ENCODE data around the gene VPS13A.
"Not testable (repeated sequence)": the region's sequence is repeated elsewhere in the genome, so short reads cannot be mapped to it uniquely, and the experiment has no call there.

VPS13A gene

GRCh38 chr9:77429928-77430327 is 252.6 kb downstream of the VPS13A start:
- no peak overlapping the region for H3K9ac ChIP-seq (ENCODE audit: low read depth, low read length)
- peaks cover 8% of the 10 kb centered on the region; the same call in 1 of the 2 replicates for H3K4me1 ChIP-seq (ENCODE audit: insufficient read depth, low read length)
- H3K9me3 ChIP-seq (ENCODE audit: control insufficient read depth, insufficient read depth, low read length), result no peaks in the 10 kb centered on the region
- no peaks in the 10 kb centered on the region; the same call in 1 of the 2 replicates for H3K36me3 ChIP-seq (ENCODE audit: insufficient read depth, low read length)

- Histone ChIP-seq H3K9ac (ENCODE audit: low read depth, low read length) (no peak overlapping the region), H3K36me3 (ENCODE audit: insufficient read depth, low read length) (no peaks in the 10 kb centered on the region; the same call in 1 of the 2 replicates), H3K4me1 (ENCODE audit: insufficient read depth, low read length) (peaks cover 8% of the 10 kb centered on the region; the same call in 1 of the 2 replicates), H3K9me3 (ENCODE audit: control insufficient read depth, insufficient read depth, low read length) (no peaks in the 10 kb centered on the region)
These were observed 254.7 kb downstream of the VPS13A start for GRCh38 chr9:77432053-77432452.

GRCh38 chr9:77433675-77434445 is 256.5 kb downstream of the VPS13A start:
- Histone ChIP-seq H3K9me3 (ENCODE audit: control insufficient read depth, insufficient read depth, low read length) (no peaks in the 10 kb centered on the region), H3K36me3 (ENCODE audit: insufficient read depth, low read length) (no peaks in the 10 kb centered on the region; the same call in 1 of the 2 replicates), H3K9ac (ENCODE audit: low read depth, low read length) (no peak overlapping the region), H3K4me1 (ENCODE audit: insufficient read depth, low read length) (peaks cover 8% of the 10 kb centered on the region; the same call in 1 of the 2 replicates)

- no peaks in the 10 kb centered on the region; the same call in 1 of the 2 replicates for H3K36me3 ChIP-seq (ENCODE audit: insufficient read depth, low read length)
- peaks cover 11% of the 10 kb centered on the region; the same call in 1 of the 2 replicates for H3K4me1 ChIP-seq (ENCODE audit: insufficient read depth, low read length)
- H3K9me3 ChIP-seq (ENCODE audit: control insufficient read depth, insufficient read depth, low read length), result no peaks in the 10 kb centered on the region
- H3K9ac ChIP-seq (ENCODE audit: low read depth, low read length), result no peak overlapping the region
These were observed 257.9 kb downstream of the VPS13A start for GRCh38 chr9:77435277-77435676.

GRCh38 chr9:77435688-77436087 is 258.4 kb downstream of the VPS13A start:
- no peak overlapping the region for H3K9ac ChIP-seq (ENCODE audit: low read depth, low read length)
- H3K4me1 ChIP-seq (ENCODE audit: insufficient read depth, low read length), result peaks cover 11% of the 10 kb centered on the region; the same call in 1 of the 2 replicates
- no peaks in the 10 kb centered on the region; the same call in 1 of the 2 replicates for H3K36me3 ChIP-seq (ENCODE audit: insufficient read depth, low read length)
- no peaks in the 10 kb centered on the region for H3K9me3 ChIP-seq (ENCODE audit: control insufficient read depth, insufficient read depth, low read length)

- Histone ChIP-seq H3K9me3 (ENCODE audit: control insufficient read depth, insufficient read depth, low read length) (no peaks in the 10 kb centered on the region), H3K9ac (ENCODE audit: low read depth, low read length) (no peak overlapping the region), H3K4me1 (ENCODE audit: insufficient read depth, low read length) (peaks cover 14% of the 10 kb centered on the region; the same call in 1 of the 2 replicates), H3K36me3 (ENCODE audit: insufficient read depth, low read length) (no peaks in the 10 kb centered on the region)
These were observed 261.3 kb downstream of the VPS13A start for GRCh38 chr9:77438653-77439052.

- Histone ChIP-seq H3K9ac (ENCODE audit: low read depth, low read length) (no peak overlapping the region), H3K9me3 (ENCODE audit: control insufficient read depth, insufficient read depth, low read length) (no peaks in the 10 kb centered on the region)
These were observed 262.7 kb downstream of the VPS13A start for GRCh38 chr9:77440057-77440456.

GRCh38 chr9:77441124-77441523 is 263.8 kb downstream of the VPS13A start:
- not testable (repeated sequence) for H3K4me1 ChIP-seq (ENCODE audit: insufficient read depth, low read length); H3K9me3 ChIP-seq (ENCODE audit: control insufficient read depth, insufficient read depth, low read length); H3K36me3 ChIP-seq (ENCODE audit: insufficient read depth, low read length); H3K9ac ChIP-seq (ENCODE audit: low read depth, low read length)

More at GRCh38 chr9:77440057-77440456, 262.7 kb downstream of the VPS13A start:
- Histone ChIP-seq H3K36me3 (ENCODE audit: insufficient read depth, low read length) (0 out of 2 replicates have a peak, but pooled peaks cover 2% of the 10 kb centered on the region), H3K4me1 (ENCODE audit: insufficient read depth, low read length) (peaks cover 7% of the 10 kb centered on the region; the same call in 1 of the 2 replicates)

- Histone ChIP-seq H3K9me3 (ENCODE audit: control insufficient read depth, insufficient read depth, low read length) (no peaks in the 10 kb centered on the region), H3K4me1 (ENCODE audit: insufficient read depth, low read length) (peaks cover 7% of the 10 kb centered on the region; the same call in 1 of the 2 replicates), H3K9ac (ENCODE audit: low read depth, low read length) (no peak overlapping the region), H3K36me3 (ENCODE audit: insufficient read depth, low read length) (0 out of 2 replicates have a peak, but pooled peaks cover 2% of the 10 kb centered on the region)
These were observed 265.1 kb downstream of the VPS13A start for GRCh38 chr9:77442436-77442835.

- no peak overlapping the region for H3K9ac ChIP-seq (ENCODE audit: low read depth, low read length)
- H3K9me3 ChIP-seq (ENCODE audit: control insufficient read depth, insufficient read depth, low read length), result no peaks in the 10 kb centered on the region
- H3K4me1 ChIP-seq (ENCODE audit: insufficient read depth, low read length), result no peaks in the 10 kb centered on the region
- 0 out of 2 replicates have a peak, but pooled peaks cover 2% of the 10 kb centered on the region for H3K36me3 ChIP-seq (ENCODE audit: insufficient read depth, low read length)
These were observed 270.3 kb downstream of the VPS13A start for GRCh38 chr9:77447646-77448045.

- Histone ChIP-seq H3K9me3 (ENCODE audit: control insufficient read depth, insufficient read depth, low read length) (no peaks in the 10 kb centered on the region), H3K36me3 (ENCODE audit: insufficient read depth, low read length) (0 out of 2 replicates have a peak, but pooled peaks cover 2% of the 10 kb centered on the region), H3K4me1 (ENCODE audit: insufficient read depth, low read length) (no peaks in the 10 kb centered on the region), H3K9ac (ENCODE audit: low read depth, low read length) (no peak overlapping the region)
These were observed 272.1 kb downstream of the VPS13A start for GRCh38 chr9:77449240-77450084.

GRCh38 chr9:77450085-77450475 is 272.7 kb downstream of the VPS13A start:
- no peaks in the 10 kb centered on the region for H3K36me3 ChIP-seq (ENCODE audit: insufficient read depth, low read length)
- H3K9me3 ChIP-seq (ENCODE audit: control insufficient read depth, insufficient read depth, low read length), result no peaks in the 10 kb centered on the region
- no peaks in the 10 kb centered on the region for H3K4me1 ChIP-seq (ENCODE audit: insufficient read depth, low read length)
- no peak overlapping the region for H3K9ac ChIP-seq (ENCODE audit: low read depth, low read length)

- Histone ChIP-seq H3K9ac (ENCODE audit: low read depth, low read length) (no peak overlapping the region), H3K4me1 (ENCODE audit: insufficient read depth, low read length) (peaks cover 4% of the 10 kb centered on the region; the same call in 1 of the 2 replicates), H3K9me3 (ENCODE audit: control insufficient read depth, insufficient read depth, low read length) (no peaks in the 10 kb centered on the region), H3K36me3 (ENCODE audit: insufficient read depth, low read length) (no peaks in the 10 kb centered on the region)
These were observed 274.2 kb downstream of the VPS13A start for GRCh38 chr9:77451507-77451906.
